Body of pancreas (tissue), 4 donors: ENCODE results near the gene KRTAP5-10. TPM values are rescaled to one million over a fixed set of nuclear protein-coding genes. Genes with fewer than 3 reads are reported as not detected.

Experiments
- ATAC-seq: fragments of 150-250 bp; one replicate; pipeline ENCODE4 v1.9.1; 2016
- DNase-seq, 4 donors: peaks; one replicate each; pipeline ENCODE4 v3.0.0-alpha.2; 2019
- H3K27ac ChIP-seq, 4 donors: fragments of 200-600 bp; sonication (generic); 1 replicate in 3 of 4; 2 replicates in 1 of 4; pipeline versions ENCODE4 v1.5.1 to v1.6.1; 2016 to 2019; ENCODE audit warnings: mild to moderate bottlenecking in 1 of 4, mixed read lengths in 1 of 4, moderate library complexity in 1 of 4
- H3K27me3 ChIP-seq, 2 donors: fragments of 200-600 bp; sonication (generic); one replicate each; pipeline ENCODE4 v1.6.0; 2016; ENCODE audit warnings: mild to moderate bottlenecking in 1 of 2
- H3K36me3 ChIP-seq, 2 donors: fragments of 200-600 bp; sonication (generic); replicated peaks in 1 of 2; 2 replicates each; pipeline ENCODE4 v1.5.1; 2016; ENCODE audit warnings: low read depth in 2 of 2; ENCODE audit not compliant: insufficient read depth in 1 of 2
- H3K4me1 ChIP-seq: fragments of 200-600 bp; sonication (generic); one replicate; pipeline ENCODE4 v1.6.0; 2016
- H3K4me3 ChIP-seq, 2 donors: fragments of 200-600 bp; sonication (generic); 1 replicate in 1 of 2; 2 replicates in 1 of 2; pipeline ENCODE4 v1.5.1; 2016 to 2019
- H3K9me3 ChIP-seq, 3 donors: fragments of 200-600 bp; sonication (generic); 1 replicate in 2 of 3; 2 replicates in 1 of 3; pipeline ENCODE4 v1.5.1; 2016
- CTCF ChIP-seq, 7 experiments: fragments of 450-650 bp in 4 of 7; fragments of 200-600 bp in 3 of 7; sonication (generic) in 3 of 7; IDR thresholded peaks; one replicate each; pipeline ENCODE4 v1.5.1; 2016 to 2019; ENCODE audit warnings: antibody characterized with exemption in 7 of 7
- POLR2A ChIP-seq, 3 donors: fragments of 450-650 bp; IDR thresholded peaks; one replicate each; pipeline ENCODE4 v1.6.1; 2016; ENCODE audit warnings: antibody characterized with exemption in 3 of 3, mild to moderate bottlenecking in 2 of 3
- WGBS, 2 donors: methylation state at CpG; one replicate each; pipeline ENCODE4 v1.1.5; 2017; 5-methylcytosine and 5-hydroxymethylcytosine counted together
- intact Hi-C: fragments of 100-400 bp; cut with DNase I; formaldehyde crosslinking; loops from one replicate; pipeline ENCODE4 v1.15.1; 2023
- total RNA-seq, 2 donors: library from RNA; depleted of rRNA; stranded (reverse); fragments of >200 nt; gene quantifications; one replicate each; pipeline ENCODE4 v1.1.0, GENCODE V29; 2016

KRTAP5-10 gene
- total RNA-seq, 2 donors from 2014 or later, result not detected

- intact Hi-C loops, result no loop called here
Measured at GRCh38 chr11:71542382-71542781, 23.0 kb upstream of the KRTAP5-10 start.

GRCh38 chr11:71542879-71543777 lies 22.2 kb upstream of the KRTAP5-10 start:
- Histone ChIP-seq H3K27me3 (no peaks in the 10 kb centered on the region), H3K27ac (no peak overlapping the region), H3K4me3 (no peak overlapping the region), H3K9me3 (no peaks in the 10 kb centered on the region), H3K36me3 (no peaks in the 10 kb centered on the region), H3K4me1 (no peaks in the 10 kb centered on the region)
- WGBS, 2 donors, result 78 to 80% methylated on average over 12 to 15 of the region's 15 CpGs
- intact Hi-C loops, result no loop called here
- ATAC-seq, result no peak
- no peak for DNase-seq
- TF ChIP-seq CTCF (IDR thresholded peaks at IDR 0.05) (no peak), POLR2A (IDR thresholded peaks at IDR 0.05) (no peak)

More at GRCh38 chr11:71542382-71542781, 23.0 kb upstream of the KRTAP5-10 start:
- ATAC-seq (no peak), DNase-seq (no peak)
- Histone ChIP-seq H3K36me3 (no peaks in the 10 kb centered on the region), H3K9me3 (no peaks in the 10 kb centered on the region), H3K27ac (no peak overlapping the region), H3K4me1 (no peaks in the 10 kb centered on the region), H3K27me3 (no peaks in the 10 kb centered on the region), H3K4me3 (no peak overlapping the region)
- TF ChIP-seq CTCF (IDR thresholded peaks at IDR 0.05) (no peak), POLR2A (IDR thresholded peaks at IDR 0.05) (no peak)
- 68 to 74% methylated on average over 7 of the region's 7 CpGs for WGBS, 2 donors

DNA sequence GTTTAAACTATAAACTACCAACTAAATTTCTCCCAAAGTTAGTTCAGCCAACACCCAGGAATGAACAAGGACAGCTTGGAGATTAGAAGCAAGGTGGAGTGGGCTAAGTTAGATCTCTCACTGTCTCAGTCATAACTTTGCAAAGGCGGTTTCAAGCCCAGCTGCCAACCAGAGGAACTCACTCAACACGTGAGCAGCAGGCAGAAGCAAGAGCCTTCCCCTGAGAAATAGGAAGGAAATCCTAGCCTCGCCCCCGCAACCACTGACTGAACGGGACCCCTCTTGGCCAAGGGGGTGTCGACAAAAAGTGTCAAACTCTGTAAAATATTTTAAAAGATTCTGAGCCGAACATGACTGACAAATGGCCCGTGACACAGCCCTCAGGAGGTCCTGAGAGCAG lies 21.5 kb upstream of the KRTAP5-10 start:
- 59 to 92% methylated on average over 8 of the region's 8 CpGs for WGBS, 2 donors
- ATAC-seq (no peak), DNase-seq (peak in 1 of 4 donors; percentile 8)
- Histone ChIP-seq H3K9me3 (no peaks in the 10 kb centered on the region), H3K4me1 (no peaks in the 10 kb centered on the region), H3K27ac (no peak overlapping the region), H3K4me3 (no peak overlapping the region), H3K27me3 (no peaks in the 10 kb centered on the region), H3K36me3 (no peaks in the 10 kb centered on the region)
- intact Hi-C loops, result no loop called here
- TF ChIP-seq POLR2A (IDR thresholded peaks at IDR 0.05) (no peak), CTCF (IDR thresholded peaks at IDR 0.05) (no peak)

DNA sequence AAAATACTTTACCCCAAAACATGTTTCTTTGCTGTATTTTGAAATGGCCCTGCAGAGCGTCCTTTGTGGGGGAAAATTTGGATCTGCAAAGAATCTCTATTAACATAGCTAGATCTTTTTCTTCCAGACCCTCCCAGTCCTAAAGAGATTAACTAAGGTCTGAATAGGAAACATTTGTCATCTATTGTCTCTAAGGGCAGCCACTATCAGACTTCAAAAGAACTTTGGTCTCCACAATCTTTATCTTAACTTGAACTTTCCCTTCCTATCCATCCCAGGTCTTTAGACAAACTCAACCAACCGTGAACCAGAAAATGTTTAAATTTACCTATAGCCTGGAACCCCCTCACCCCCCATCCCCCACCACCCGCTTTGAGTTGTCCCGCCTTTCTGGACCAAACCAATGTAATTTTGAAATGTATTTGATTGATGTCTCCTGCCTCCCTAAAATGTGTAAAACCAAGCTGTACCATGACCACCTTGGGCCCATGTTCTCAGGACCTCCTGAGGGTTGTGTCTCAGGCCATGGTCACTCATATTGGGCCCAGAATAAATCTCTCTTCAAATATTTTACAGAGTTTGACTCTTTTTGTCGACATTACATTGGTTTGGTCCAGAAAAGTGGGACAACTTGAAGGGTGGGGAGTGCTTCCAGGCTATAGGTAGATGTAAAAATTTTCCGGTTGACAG lies 20.7 kb upstream of the KRTAP5-10 start:
- Histone ChIP-seq H3K4me1 (no peaks in the 10 kb centered on the region), H3K27ac (no peak overlapping the region), H3K4me3 (no peak overlapping the region), H3K36me3 (no peaks in the 10 kb centered on the region), H3K27me3 (no peaks in the 10 kb centered on the region), H3K9me3 (no peaks in the 10 kb centered on the region)
- TF ChIP-seq POLR2A (IDR thresholded peaks at IDR 0.05) (no peak), CTCF (IDR thresholded peaks at IDR 0.05) (no peak)
- WGBS, 2 donors, result 82 to 87% methylated on average over 6 of the region's 6 CpGs
- intact Hi-C loops, result no loop called here
- no peak for DNase-seq
- no peak for ATAC-seq
